K562 (cell line): ENCODE results near the gene REXO2. TPM values are rescaled to one million over a fixed set of nuclear protein-coding genes. Genes with fewer than 3 reads are reported as not detected.

ENCODE experiments used
- HMGXB4 ChIP-seq: sonication (generic); formaldehyde crosslinking; IDR thresholded peaks from 2 replicates; pipeline ENCODE4 v1.8.1; 2023; ENCODE audit warnings: mild to moderate bottlenecking, missing genetic modification reagents
- MEIS2 ChIP-seq: fragments of 450-650 bp; IDR thresholded peaks from 2 replicates; pipeline ENCODE4 v1.6.1; 2014; ENCODE audit warnings: mild to moderate bottlenecking; ENCODE audit not compliant: partially characterized antibody
- TAF1 ChIP-seq: IDR thresholded peaks from 2 replicates; pipeline ENCODE4 v1.6.1; 2011; ENCODE audit warnings: mild to moderate bottlenecking, low read length, moderate library complexity; ENCODE audit not compliant: insufficient read depth, control insufficient read depth, severe bottlenecking; ENCODE audit errors: extremely low read depth
- polyA plus RNA-seq, 8 experiments: library from polyadenylated mRNA; depleted of rRNA in 4 of 8; stranded (reverse) in 5 of 8; unstranded in 3 of 8; fragments of >200 nt; fragmentation: Nextera tagmentation in 2 of 8; fragmentation: Illumina TruSeq in 1 of 8; extraction: Ambion mirVana in 2 of 8; extraction: Trizol in 1 of 8; gene quantifications; 2 replicates each; pipeline versions ENCODE4 v1.2.1 to v1.2.3, GENCODE V29; 2011 to 2014; ENCODE audit warnings: inconsistent platforms in 1 of 8, missing spikeins in 1 of 8
- total RNA-seq, 7 experiments: library from RNA; depleted of rRNA in 6 of 7; stranded (reverse); fragments of >200 nt in 6 of 7; fragmentation: Illumina TruSeq in 2 of 7; extraction: Trizol in 2 of 7; gene quantifications; 2 replicates each; pipeline versions ENCODE4 v1.2.1 to v1.2.3, GENCODE V29; 2011 to 2021; ENCODE audit warnings: low replicate concordance in 1 of 7
- TF ChIP-seq, protein P1 (sequence below): sonication (generic); formaldehyde crosslinking; IDR thresholded peaks from 2 replicates; pipeline ENCODE4 v1.8.0; 2023; ENCODE audit warnings: missing genetic modification reagents, mild to moderate bottlenecking, borderline replicate concordance

REXO2 gene
- total and polyA plus RNA-seq, 9 of the 15 experiments (the other 6 are each of a cell fraction or from before 2014, with no cell fraction given), result 143 to 370 (median 193) TPM

- TF ChIP-seq, protein P1, sequence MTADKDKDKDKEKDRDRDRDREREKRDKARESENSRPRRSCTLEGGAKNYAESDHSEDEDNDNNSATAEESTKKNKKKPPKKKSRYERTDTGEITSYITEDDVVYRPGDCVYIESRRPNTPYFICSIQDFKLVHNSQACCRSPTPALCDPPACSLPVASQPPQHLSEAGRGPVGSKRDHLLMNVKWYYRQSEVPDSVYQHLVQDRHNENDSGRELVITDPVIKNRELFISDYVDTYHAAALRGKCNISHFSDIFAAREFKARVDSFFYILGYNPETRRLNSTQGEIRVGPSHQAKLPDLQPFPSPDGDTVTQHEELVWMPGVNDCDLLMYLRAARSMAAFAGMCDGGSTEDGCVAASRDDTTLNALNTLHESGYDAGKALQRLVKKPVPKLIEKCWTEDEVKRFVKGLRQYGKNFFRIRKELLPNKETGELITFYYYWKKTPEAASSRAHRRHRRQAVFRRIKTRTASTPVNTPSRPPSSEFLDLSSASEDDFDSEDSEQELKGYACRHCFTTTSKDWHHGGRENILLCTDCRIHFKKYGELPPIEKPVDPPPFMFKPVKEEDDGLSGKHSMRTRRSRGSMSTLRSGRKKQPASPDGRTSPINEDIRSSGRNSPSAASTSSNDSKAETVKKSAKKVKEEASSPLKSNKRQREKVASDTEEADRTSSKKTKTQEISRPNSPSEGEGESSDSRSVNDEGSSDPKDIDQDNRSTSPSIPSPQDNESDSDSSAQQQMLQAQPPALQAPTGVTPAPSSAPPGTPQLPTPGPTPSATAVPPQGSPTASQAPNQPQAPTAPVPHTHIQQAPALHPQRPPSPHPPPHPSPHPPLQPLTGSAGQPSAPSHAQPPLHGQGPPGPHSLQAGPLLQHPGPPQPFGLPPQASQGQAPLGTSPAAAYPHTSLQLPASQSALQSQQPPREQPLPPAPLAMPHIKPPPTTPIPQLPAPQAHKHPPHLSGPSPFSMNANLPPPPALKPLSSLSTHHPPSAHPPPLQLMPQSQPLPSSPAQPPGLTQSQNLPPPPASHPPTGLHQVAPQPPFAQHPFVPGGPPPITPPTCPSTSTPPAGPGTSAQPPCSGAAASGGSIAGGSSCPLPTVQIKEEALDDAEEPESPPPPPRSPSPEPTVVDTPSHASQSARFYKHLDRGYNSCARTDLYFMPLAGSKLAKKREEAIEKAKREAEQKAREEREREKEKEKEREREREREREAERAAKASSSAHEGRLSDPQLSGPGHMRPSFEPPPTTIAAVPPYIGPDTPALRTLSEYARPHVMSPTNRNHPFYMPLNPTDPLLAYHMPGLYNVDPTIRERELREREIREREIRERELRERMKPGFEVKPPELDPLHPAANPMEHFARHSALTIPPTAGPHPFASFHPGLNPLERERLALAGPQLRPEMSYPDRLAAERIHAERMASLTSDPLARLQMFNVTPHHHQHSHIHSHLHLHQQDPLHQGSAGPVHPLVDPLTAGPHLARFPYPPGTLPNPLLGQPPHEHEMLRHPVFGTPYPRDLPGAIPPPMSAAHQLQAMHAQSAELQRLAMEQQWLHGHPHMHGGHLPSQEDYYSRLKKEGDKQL (CRISPR knock-in tag), result no peak
- TF ChIP-seq MEIS2 (peak; percentile 27), TAF1 (no peak), HMGXB4 (0 out of 2 replicates have a peak, but pooled peaks have one; percentile 77)
These were observed 39.6 kb upstream of the REXO2 start (continued) for GRCh38 chr11:114399490-114400215.
